Measurements from ENCODE around the gene HK1. TPM values are rescaled to one million over a fixed set of nuclear protein-coding genes. Genes with fewer than 3 reads are reported as not detected.
A peak's percentile ranks its signal among the peaks of the same experiment; 100 is the strongest.
"Not testable (repeated sequence)": the region's sequence is repeated elsewhere in the genome, so short reads cannot be mapped to it uniquely, and the experiment has no call there.

Gene HK1
- total and polyA plus RNA-seq, 3 experiments from 2014 or later: 144 to 153 (median 151) TPM

GRCh38 chr10:69295027-69295636 lies 16.8 kb downstream of the HK1 start:
- no peak overlapping the region for H3K27ac Mint-ChIP-seq
- POLR2A ChIA-PET: no interaction called here

DNA sequence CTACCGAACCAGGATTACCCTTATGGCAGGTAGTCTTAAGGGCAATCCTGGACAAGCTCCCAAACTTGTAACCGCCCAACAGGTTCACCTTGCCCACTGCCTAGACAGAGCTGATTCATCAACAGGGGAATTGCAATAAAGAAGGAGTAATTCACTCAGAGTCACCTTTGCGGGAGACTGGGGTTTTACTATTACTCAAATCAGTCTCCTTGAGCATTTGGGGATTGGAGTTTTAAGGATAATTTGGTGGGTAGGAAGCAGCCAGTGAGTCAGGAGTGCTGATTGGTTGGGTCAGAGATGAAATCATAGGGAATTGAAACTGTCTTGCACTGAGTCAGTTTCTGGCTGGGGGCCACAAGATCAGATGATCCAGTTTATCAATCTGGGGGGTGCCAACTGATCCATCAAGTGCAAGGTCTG lies 25.3 kb downstream of the HK1 start:
- H3K9me3 Mint-ChIP-seq: no peaks in the 10 kb centered on the region
- CTCF ChIA-PET: no interaction called here

More at GRCh38 chr10:69295027-69295636, 16.8 kb downstream of the HK1 start:
- Mint-ChIP-seq H3K4me1 (peaks cover 0 to 3% (median 0%) of the 10 kb centered on the region in 3 donors), H3K27me3 (peaks cover 6 to 12% of the 10 kb centered on the region in 2 donors), H3K36me3 (no peaks in the 10 kb centered on the region), H3K4me3 (no peak overlapping the region), H3K9me3 (no peaks in the 10 kb centered on the region)
- DNase-seq: no peak
- Histone ChIP-seq H3K4me1 (ENCODE audit: insufficient read depth, low read length) (no peaks in the 10 kb centered on the region), H3K27me3 (ENCODE audit: insufficient read depth, low read length, poor library complexity, severe bottlenecking) (no peaks in the 10 kb centered on the region), H3K36me3 (ENCODE audit: insufficient read depth, low read length) (no peaks in the 10 kb centered on the region), H3K9me3 (ENCODE audit: low read length) (no peaks in the 10 kb centered on the region), H3K27ac (ENCODE audit: low read depth, low read length) (no peak overlapping the region), H3K4me3 (ENCODE audit: low read length) (no peak overlapping the region)
- CTCF ChIA-PET: no interaction called here

DNA sequence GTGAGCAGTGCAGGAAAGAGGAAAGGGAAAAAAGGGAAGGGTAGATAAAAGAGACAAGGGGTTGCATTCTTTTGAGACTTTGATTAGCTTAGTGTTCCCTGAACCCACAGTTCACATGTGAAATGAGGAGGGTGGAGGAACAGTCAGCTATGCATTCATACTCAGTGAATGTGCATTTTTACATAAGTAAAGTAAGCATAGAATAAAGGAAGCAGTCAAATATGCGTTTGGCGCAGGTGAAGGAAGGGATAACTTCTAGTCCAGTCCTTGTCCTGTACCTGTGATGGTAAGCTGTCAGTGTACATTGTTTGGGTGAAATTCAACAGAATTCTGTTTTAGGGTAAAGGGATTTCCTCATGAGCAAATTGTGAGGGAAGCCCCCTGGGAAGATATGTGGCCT lies 28.1 kb downstream of the HK1 start:
- ChIA-PET CTCF (interaction anchor here (1.0 kb wide), 1 partner anchor 11 kb away, joined by 3 read pairs; no protein-coding TSS in a partner anchor), POLR2A (no interaction called here)
- no peak for DNase-seq
- Histone ChIP-seq H3K27me3 (ENCODE audit: insufficient read depth, low read length, poor library complexity, severe bottlenecking) (no peaks in the 10 kb centered on the region), H3K4me1 (ENCODE audit: insufficient read depth, low read length) (no peaks in the 10 kb centered on the region), H3K4me3 (ENCODE audit: low read length) (no peak overlapping the region), H3K27ac (ENCODE audit: low read depth, low read length) (no peak overlapping the region), H3K36me3 (ENCODE audit: insufficient read depth, low read length) (no peaks in the 10 kb centered on the region), H3K9me3 (ENCODE audit: low read length) (no peaks in the 10 kb centered on the region)
- Mint-ChIP-seq H3K4me1 (no peaks in the 10 kb centered on the region), H3K9me3 (no peaks in the 10 kb centered on the region), H3K4me3 (no peak overlapping the region), H3K27ac (peak overlapping the region in 1 of 8 donors; percentile 16), H3K27me3 (peaks cover 3% of the 10 kb centered on the region in 2 donors), H3K36me3 (no peaks in the 10 kb centered on the region)

More for the DNA sequence above, 25.3 kb downstream of the HK1 start:
- Histone ChIP-seq H3K27me3 (ENCODE audit: insufficient read depth, low read length, poor library complexity, severe bottlenecking) (no peaks in the 10 kb centered on the region), H3K4me1 (ENCODE audit: insufficient read depth, low read length) (no peaks in the 10 kb centered on the region), H3K9me3 (ENCODE audit: low read length) (no peaks in the 10 kb centered on the region), H3K4me3 (ENCODE audit: low read length) (no peak overlapping the region), H3K36me3 (ENCODE audit: insufficient read depth, low read length) (no peaks in the 10 kb centered on the region), H3K27ac (ENCODE audit: low read depth, low read length) (no peak overlapping the region)
- DNase-seq: no peak
- Mint-ChIP-seq H3K27me3 (peaks cover 3 to 7% of the 10 kb centered on the region in 2 donors), H3K4me1 (no peaks in the 10 kb centered on the region), H3K27ac (peak overlapping the region in 1 of 8 donors; percentile 76), H3K36me3 (no peaks in the 10 kb centered on the region), H3K4me3 (no peak overlapping the region)
- POLR2A ChIA-PET: no interaction called here

- no peak for DNase-seq
- Mint-ChIP-seq H3K9me3 (no peaks in the 10 kb centered on the region), H3K36me3 (no peaks in the 10 kb centered on the region), H3K4me1 (no peaks in the 10 kb centered on the region), H3K27me3 (peaks cover 3% of the 10 kb centered on the region in 2 donors), H3K4me3 (no peak overlapping the region), H3K27ac (no peak overlapping the region)
- ChIA-PET POLR2A (no interaction called here), CTCF (interaction anchor here (1.1 kb wide), 1 partner anchor 8 kb away, joined by 3 read pairs; no protein-coding TSS in a partner anchor)
- H3K9me3 ChIP-seq (ENCODE audit: low read length): no peaks in the 10 kb centered on the region
- no peak overlapping the region for H3K27ac ChIP-seq (ENCODE audit: low read depth, low read length)
- no peaks in the 10 kb centered on the region for H3K4me1 ChIP-seq (ENCODE audit: insufficient read depth, low read length)
- no peaks in the 10 kb centered on the region for H3K27me3 ChIP-seq (ENCODE audit: insufficient read depth, low read length, poor library complexity, severe bottlenecking)
- H3K36me3 ChIP-seq (ENCODE audit: insufficient read depth, low read length): no peaks in the 10 kb centered on the region
- no peak overlapping the region for H3K4me3 ChIP-seq (ENCODE audit: low read length)
These were observed 29.1 kb downstream of the HK1 start for GRCh38 chr10:69307434-69307833.

- H3K27me3 ChIP-seq (ENCODE audit: insufficient read depth, low read length, poor library complexity, severe bottlenecking); H3K36me3 Mint-ChIP-seq; H3K36me3 ChIP-seq (ENCODE audit: insufficient read depth, low read length); H3K4me1 ChIP-seq (ENCODE audit: insufficient read depth, low read length); POLR2A ChIA-PET; H3K4me1 Mint-ChIP-seq; H3K9me3 Mint-ChIP-seq; H3K4me3 ChIP-seq (ENCODE audit: low read length); H3K27ac Mint-ChIP-seq; DNase-seq; H3K9me3 ChIP-seq (ENCODE audit: low read length); H3K27ac ChIP-seq (ENCODE audit: low read depth, low read length); H3K27me3 Mint-ChIP-seq; H3K4me3 Mint-ChIP-seq: not testable (repeated sequence)
- CTCF ChIA-PET: interaction anchor here (1.1 kb wide), 1 partner anchor 9 kb away, joined by 3 read pairs; no protein-coding TSS in a partner anchor
These were observed 30.0 kb downstream of the HK1 start for GRCh38 chr10:69308304-69308703.

GRCh38 chr10:69311309-69311708 lies 33.0 kb downstream of the HK1 start:
- Histone ChIP-seq H3K9me3 (ENCODE audit: low read length) (no peaks in the 10 kb centered on the region), H3K27ac (ENCODE audit: low read depth, low read length) (no peak overlapping the region), H3K4me3 (ENCODE audit: low read length) (no peak overlapping the region), H3K36me3 (ENCODE audit: insufficient read depth, low read length) (no peaks in the 10 kb centered on the region), H3K27me3 (ENCODE audit: insufficient read depth, low read length, poor library complexity, severe bottlenecking) (no peaks in the 10 kb centered on the region), H3K4me1 (ENCODE audit: insufficient read depth, low read length) (no peaks in the 10 kb centered on the region)
- POLR2A ChIA-PET: no interaction called here
- no peaks in the 10 kb centered on the region for H3K36me3 Mint-ChIP-seq
- H3K4me1 Mint-ChIP-seq: no peaks in the 10 kb centered on the region
- DNase-seq: no peak
- no peaks in the 10 kb centered on the region for H3K9me3 Mint-ChIP-seq
- H3K27me3 Mint-ChIP-seq: peaks cover 0 to 1% of the 10 kb centered on the region in 2 donors
- peak overlapping the region in 1 of 7 donors; percentile 57 for H3K4me3 Mint-ChIP-seq
- CTCF ChIA-PET: interaction anchor here (1.4 kb wide), 1 partner anchor 81 kb away, joined by 3 read pairs; no protein-coding TSS in a partner anchor
- peak overlapping the region in 1 of 8 donors; percentile 41 for H3K27ac Mint-ChIP-seq

DNA sequence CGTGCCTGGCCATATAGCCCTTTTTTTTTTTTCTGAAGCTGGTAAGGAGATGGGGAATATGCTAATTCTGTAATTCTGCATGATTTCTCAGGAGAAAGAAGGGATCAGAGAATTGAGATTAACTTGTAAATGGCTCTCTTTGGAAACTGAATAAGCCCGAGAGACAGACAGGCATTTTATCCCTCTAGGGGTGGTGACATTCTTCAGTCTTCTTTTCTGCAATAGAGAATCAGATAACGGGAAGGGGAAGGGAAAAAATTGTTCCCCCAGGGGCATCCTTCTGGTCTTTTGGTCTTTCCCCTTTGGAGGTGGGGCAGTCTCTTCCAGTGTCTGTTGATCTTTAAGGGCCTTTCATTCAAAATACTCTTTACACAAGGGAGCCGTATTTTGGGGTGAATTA lies 34.2 kb downstream of the HK1 start:
- no peak for DNase-seq
- Mint-ChIP-seq H3K9me3 (no peaks in the 10 kb centered on the region), H3K27me3 (peaks cover 0 to 1% of the 10 kb centered on the region in 2 donors), H3K4me3 (no peak overlapping the region), H3K4me1 (peaks cover 3 to 4% (median 4%) of the 10 kb centered on the region in 3 donors), H3K27ac (no peak overlapping the region), H3K36me3 (no peaks in the 10 kb centered on the region)
- Histone ChIP-seq H3K9me3 (ENCODE audit: low read length) (no peaks in the 10 kb centered on the region), H3K36me3 (ENCODE audit: insufficient read depth, low read length) (no peaks in the 10 kb centered on the region), H3K27me3 (ENCODE audit: insufficient read depth, low read length, poor library complexity, severe bottlenecking) (no peaks in the 10 kb centered on the region), H3K4me3 (ENCODE audit: low read length) (no peak overlapping the region), H3K4me1 (ENCODE audit: insufficient read depth, low read length) (peaks cover 3% of the 10 kb centered on the region), H3K27ac (ENCODE audit: low read depth, low read length) (no peak overlapping the region)
- POLR2A ChIA-PET: no interaction called here
- CTCF ChIA-PET: interaction anchor here (1.4 kb wide), 1 partner anchor 80 kb away, joined by 3 read pairs; no protein-coding TSS in a partner anchor

DNA sequence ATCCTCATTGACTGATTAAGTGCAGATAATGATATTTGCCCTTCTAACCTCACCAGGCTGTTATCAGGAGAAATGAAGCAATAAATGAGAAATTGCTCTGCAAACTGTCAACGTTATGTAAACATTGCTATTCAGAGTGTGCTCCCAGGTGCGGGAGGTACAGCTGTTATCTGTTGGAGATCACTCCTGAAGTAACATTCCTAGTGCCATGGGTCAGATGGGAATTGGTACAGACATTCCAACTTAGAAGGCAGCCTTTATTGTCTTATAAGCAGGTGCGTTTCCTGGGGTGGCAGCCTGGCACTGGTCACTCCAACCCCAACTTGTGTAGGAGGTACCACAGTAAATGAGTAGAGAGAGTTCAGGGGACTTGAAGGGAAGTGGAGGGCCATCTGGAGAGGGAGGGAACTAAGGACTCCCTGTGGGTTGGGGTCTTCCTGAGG lies 36.8 kb downstream of the HK1 start:
- H3K4me3 ChIP-seq (ENCODE audit: low read length): no peak overlapping the region
- Mint-ChIP-seq H3K27me3 (peaks cover 0 to 1% of the 10 kb centered on the region in 2 donors), H3K4me3 (peak overlapping the region in 2 of 7 donors; percentile 21 to 77), H3K27ac (peak overlapping the region in 1 of 8 donors; percentile 10), H3K9me3 (no peaks in the 10 kb centered on the region), H3K4me1 (peaks cover 12 to 18% (median 14%) of the 10 kb centered on the region in 3 donors), H3K36me3 (peaks cover 0 to 9% (median 0%) of the 10 kb centered on the region in 3 donors)
- H3K27me3 ChIP-seq (ENCODE audit: insufficient read depth, low read length, poor library complexity, severe bottlenecking): no peaks in the 10 kb centered on the region
- ChIA-PET CTCF (no interaction called here), POLR2A (no interaction called here)
- H3K36me3 ChIP-seq (ENCODE audit: insufficient read depth, low read length): no peaks in the 10 kb centered on the region
- no peaks in the 10 kb centered on the region for H3K9me3 ChIP-seq (ENCODE audit: low read length)
- peak overlapping the region; percentile 91 for H3K27ac ChIP-seq (ENCODE audit: low read depth, low read length)
- peaks cover 15% of the 10 kb centered on the region for H3K4me1 ChIP-seq (ENCODE audit: insufficient read depth, low read length)
- no peak for DNase-seq
